ENCODE measurements around the gene SRSF3.

Gene SRSF3

GRCh38 chr6:36629784-36630183, 35.6 kb downstream of the SRSF3 start:
- Mint-ChIP-seq H3K4me3 (no peak overlapping the region), H3K27ac (peak overlapping the region; percentile 93), H3K4me1 (ENCODE audit: low read depth) (peaks cover 81% of the 10 kb centered on the region), H3K27me3 (peaks cover 2% of the 10 kb centered on the region), H3K9me3 (no peaks in the 10 kb centered on the region), H3K36me3 (ENCODE audit: low read depth) (no peaks in the 10 kb centered on the region)
- intact Hi-C loops (cut with micrococcal nuclease) = loop anchor here (2.0 kb wide), 1 partner anchor 15 kb away; no protein-coding TSS in a partner anchor

- intact Hi-C loops (cut with micrococcal nuclease) = no loop called here
- no peaks in the 10 kb centered on the region for H3K27me3 Mint-ChIP-seq
- H3K36me3 Mint-ChIP-seq (ENCODE audit: low read depth) = no peaks in the 10 kb centered on the region
- no peak overlapping the region for H3K4me3 Mint-ChIP-seq
- H3K4me1 Mint-ChIP-seq (ENCODE audit: low read depth) = peaks cover 80% of the 10 kb centered on the region
- no peaks in the 10 kb centered on the region for H3K9me3 Mint-ChIP-seq
- peak overlapping the region; percentile 93 for H3K27ac Mint-ChIP-seq
Observed at GRCh38 chr6:36631326-36632011, 37.3 kb downstream of the SRSF3 start.

DNA sequence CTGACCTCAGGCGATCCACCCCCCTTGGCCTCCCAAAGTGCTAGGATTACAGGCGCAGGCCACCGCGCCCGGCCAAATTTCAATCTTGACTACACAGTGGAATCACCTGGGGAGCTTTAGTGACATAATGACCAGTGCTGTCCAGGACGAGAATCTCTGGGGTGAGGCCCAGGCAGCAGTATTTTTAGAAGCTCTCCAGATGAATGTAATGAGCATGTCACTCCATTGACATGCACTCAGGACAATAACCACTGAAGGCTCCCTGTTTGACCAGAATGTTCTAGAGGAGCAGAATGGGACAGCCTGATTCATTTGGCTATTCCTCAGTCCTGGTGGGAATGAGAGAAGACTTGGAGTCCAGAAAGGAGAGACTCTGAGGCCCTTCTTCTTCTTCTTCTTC, 39.2 kb downstream of the SRSF3 start:
- intact Hi-C loops (cut with micrococcal nuclease) = no loop called here
- no peaks in the 10 kb centered on the region for H3K9me3 Mint-ChIP-seq
- H3K4me3 Mint-ChIP-seq = no peak overlapping the region
- H3K27me3 Mint-ChIP-seq = no peaks in the 10 kb centered on the region
- H3K36me3 Mint-ChIP-seq (ENCODE audit: low read depth) = no peaks in the 10 kb centered on the region
- no peak overlapping the region for H3K27ac Mint-ChIP-seq
- H3K4me1 Mint-ChIP-seq (ENCODE audit: low read depth) = peaks cover 75% of the 10 kb centered on the region

DNA sequence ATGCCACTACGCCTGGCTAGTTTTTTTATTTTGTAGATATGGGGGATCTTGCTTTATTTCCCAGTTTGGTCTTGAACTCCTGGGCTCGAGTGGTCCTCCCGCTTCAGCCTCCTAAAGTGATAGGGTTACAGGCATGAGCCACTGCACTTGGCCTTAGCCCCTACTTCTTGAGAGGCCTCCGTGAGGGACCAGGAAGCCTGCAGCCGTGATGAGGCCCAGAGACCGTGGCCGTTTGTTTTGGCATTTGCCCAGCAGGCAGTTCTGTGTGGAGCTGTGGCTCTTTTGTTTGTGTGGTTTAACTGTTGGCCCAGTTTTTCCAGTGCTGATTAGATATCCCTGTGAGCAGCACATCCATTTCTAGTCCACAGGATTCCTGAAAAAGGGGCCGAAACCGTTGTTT, 39.8 kb downstream of the SRSF3 start:
- intact Hi-C loops (cut with micrococcal nuclease) = no loop called here
- H3K27ac Mint-ChIP-seq = no peak overlapping the region
- no peaks in the 10 kb centered on the region for H3K36me3 Mint-ChIP-seq (ENCODE audit: low read depth)
- H3K9me3 Mint-ChIP-seq = no peaks in the 10 kb centered on the region
- no peak overlapping the region for H3K4me3 Mint-ChIP-seq
- no peaks in the 10 kb centered on the region for H3K27me3 Mint-ChIP-seq
- peaks cover 69% of the 10 kb centered on the region for H3K4me1 Mint-ChIP-seq (ENCODE audit: low read depth)

GRCh38 chr6:36634317-36635108, 40.4 kb downstream of the SRSF3 start:
- Mint-ChIP-seq H3K4me1 (ENCODE audit: low read depth) (peaks cover 69% of the 10 kb centered on the region), H3K36me3 (ENCODE audit: low read depth) (no peaks in the 10 kb centered on the region), H3K9me3 (no peaks in the 10 kb centered on the region), H3K27me3 (no peaks in the 10 kb centered on the region), H3K27ac (peak overlapping the region; percentile 22), H3K4me3 (no peak overlapping the region)
- intact Hi-C loops (cut with micrococcal nuclease) = no loop called here

GRCh38 chr6:36636283-36636682, 42.1 kb downstream of the SRSF3 start:
- no peak overlapping the region for H3K4me3 Mint-ChIP-seq
- H3K27ac Mint-ChIP-seq = peak overlapping the region; percentile 30
- intact Hi-C loops (cut with micrococcal nuclease) = no loop called here
- H3K36me3 Mint-ChIP-seq (ENCODE audit: low read depth) = no peaks in the 10 kb centered on the region
- H3K9me3 Mint-ChIP-seq = no peaks in the 10 kb centered on the region
- H3K4me1 Mint-ChIP-seq (ENCODE audit: low read depth) = peaks cover 56% of the 10 kb centered on the region
- H3K27me3 Mint-ChIP-seq = no peaks in the 10 kb centered on the region

- Mint-ChIP-seq H3K4me3 (no peak overlapping the region), H3K9me3 (no peaks in the 10 kb centered on the region), H3K27ac (peak overlapping the region; percentile 30), H3K27me3 (no peaks in the 10 kb centered on the region), H3K4me1 (ENCODE audit: low read depth) (peaks cover 59% of the 10 kb centered on the region), H3K36me3 (ENCODE audit: low read depth) (no peaks in the 10 kb centered on the region)
- intact Hi-C loops (cut with micrococcal nuclease) = no loop called here
Observed at GRCh38 chr6:36636687-36637418, 42.7 kb downstream of the SRSF3 start.

DNA sequence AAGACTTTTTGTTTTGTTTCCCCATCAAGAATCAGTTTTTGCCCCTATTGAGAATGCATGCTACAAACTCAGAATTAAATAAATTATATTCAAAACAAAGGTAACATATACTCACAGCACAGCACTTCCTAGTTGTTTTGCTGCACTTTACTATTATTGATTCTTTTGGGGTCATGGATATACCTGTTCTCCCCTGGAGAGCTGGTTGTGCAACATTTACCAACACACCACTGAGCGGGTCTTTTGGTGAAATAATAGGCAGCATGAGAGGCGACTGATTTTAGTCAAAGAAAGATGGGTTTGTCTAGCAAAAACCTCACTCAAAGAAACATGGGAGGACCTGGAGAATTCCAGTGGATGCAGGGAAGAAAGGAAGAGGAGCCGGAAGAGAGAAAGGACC, 44.4 kb downstream of the SRSF3 start:
- intact Hi-C loops (cut with micrococcal nuclease) = no loop called here
- no peaks in the 10 kb centered on the region for H3K36me3 Mint-ChIP-seq (ENCODE audit: low read depth)
- no peaks in the 10 kb centered on the region for H3K27me3 Mint-ChIP-seq
- H3K9me3 Mint-ChIP-seq = no peaks in the 10 kb centered on the region
- H3K27ac Mint-ChIP-seq = no peak overlapping the region
- peaks cover 65% of the 10 kb centered on the region for H3K4me1 Mint-ChIP-seq (ENCODE audit: low read depth)
- no peak overlapping the region for H3K4me3 Mint-ChIP-seq

- Mint-ChIP-seq H3K36me3 (ENCODE audit: low read depth) (no peaks in the 10 kb centered on the region), H3K4me1 (ENCODE audit: low read depth) (peaks cover 66% of the 10 kb centered on the region), H3K9me3 (no peaks in the 10 kb centered on the region), H3K4me3 (no peak overlapping the region), H3K27ac (no peak overlapping the region), H3K27me3 (no peaks in the 10 kb centered on the region)
- intact Hi-C loops (cut with micrococcal nuclease) = no loop called here
Observed at GRCh38 chr6:36639171-36639808, 45.1 kb downstream of the SRSF3 start.

DNA sequence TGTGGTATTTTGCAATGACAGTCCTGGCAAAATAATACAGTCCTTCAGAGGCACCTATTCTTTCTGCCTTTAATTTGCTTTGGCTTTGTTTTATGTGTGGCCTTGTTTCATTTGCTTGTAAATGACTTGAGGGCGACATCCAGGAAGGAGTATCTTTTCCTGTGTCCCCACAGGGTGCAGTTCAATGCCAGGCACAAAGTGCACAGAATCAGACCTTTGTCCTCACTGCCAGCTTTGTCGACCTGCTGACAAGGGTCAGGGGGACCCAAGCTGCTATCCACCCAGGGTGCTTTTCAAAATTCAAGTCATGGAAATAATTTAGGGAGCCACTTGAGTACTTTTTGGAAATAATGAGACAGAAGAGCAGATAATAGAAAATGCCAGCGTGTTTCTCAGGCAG, 47.4 kb downstream of the SRSF3 start:
- Mint-ChIP-seq H3K9me3 (no peaks in the 10 kb centered on the region), H3K27ac (peak overlapping the region; percentile 51), H3K27me3 (no peaks in the 10 kb centered on the region), H3K4me3 (no peak overlapping the region), H3K4me1 (ENCODE audit: low read depth) (peaks cover 65% of the 10 kb centered on the region), H3K36me3 (ENCODE audit: low read depth) (no peaks in the 10 kb centered on the region)
- intact Hi-C loops (cut with micrococcal nuclease) = no loop called here

- H3K4me1 Mint-ChIP-seq (ENCODE audit: low read depth) = peaks cover 53% of the 10 kb centered on the region
- peak overlapping the region; percentile 83 for H3K27ac Mint-ChIP-seq
- intact Hi-C loops (cut with micrococcal nuclease) = no loop called here
- H3K4me3 Mint-ChIP-seq = peak overlapping the region; percentile 17
- no peaks in the 10 kb centered on the region for H3K27me3 Mint-ChIP-seq
- H3K36me3 Mint-ChIP-seq (ENCODE audit: low read depth) = no peaks in the 10 kb centered on the region
- H3K9me3 Mint-ChIP-seq = no peaks in the 10 kb centered on the region
Observed at GRCh38 chr6:36642913-36643817, 49.0 kb downstream of the SRSF3 start.

DNA sequence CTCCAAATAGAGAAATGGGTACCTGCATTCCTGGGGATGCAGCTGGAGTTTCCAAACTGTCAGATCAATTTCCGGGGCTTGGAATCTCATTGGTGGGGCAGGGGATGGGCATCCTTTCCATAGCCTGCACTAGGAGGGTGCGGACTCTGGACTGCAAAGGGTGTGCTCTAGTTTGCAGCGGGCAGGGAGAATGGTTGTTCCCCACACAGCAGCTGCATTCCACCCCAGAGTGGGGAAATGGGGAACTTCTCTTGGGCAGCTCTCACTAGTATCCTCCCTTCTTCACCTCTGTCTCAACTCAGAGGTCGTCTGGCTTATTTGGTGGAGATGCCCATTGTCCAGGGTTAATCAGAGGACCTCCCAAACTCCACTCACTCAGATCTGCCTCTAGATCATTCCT, 49.8 kb downstream of the SRSF3 start:
- H3K4me1 Mint-ChIP-seq (ENCODE audit: low read depth) = peaks cover 56% of the 10 kb centered on the region
- H3K9me3 Mint-ChIP-seq = no peaks in the 10 kb centered on the region
- peak overlapping the region; percentile 50 for H3K4me3 Mint-ChIP-seq
- intact Hi-C loops (cut with micrococcal nuclease) = loop anchor here (2.0 kb wide), 1 partner anchor 15 kb away; no protein-coding TSS in a partner anchor
- peak overlapping the region; percentile 83 for H3K27ac Mint-ChIP-seq
- no peaks in the 10 kb centered on the region for H3K27me3 Mint-ChIP-seq
- H3K36me3 Mint-ChIP-seq (ENCODE audit: low read depth) = no peaks in the 10 kb centered on the region

DNA sequence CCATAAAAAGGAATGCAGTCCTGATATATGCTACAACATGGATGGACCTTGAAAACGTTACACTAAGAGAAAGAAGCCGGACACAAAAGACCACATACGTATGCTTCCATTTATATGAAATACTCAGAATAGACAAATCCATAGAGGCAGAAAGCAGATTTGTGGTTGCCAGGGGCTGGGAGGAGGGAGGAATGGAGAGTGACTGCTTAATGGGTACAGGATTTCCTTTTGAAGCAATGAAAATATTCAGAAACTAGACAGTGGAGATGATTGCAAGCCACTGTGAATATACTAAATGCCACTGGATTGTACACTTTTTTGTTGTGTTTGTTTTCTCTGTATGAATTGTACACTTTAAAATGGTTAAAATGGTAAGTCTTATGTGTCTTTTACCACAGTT, 54.9 kb downstream of the SRSF3 start:
- Mint-ChIP-seq H3K9me3 (no peaks in the 10 kb centered on the region), H3K4me3 (no peak overlapping the region), H3K36me3 (ENCODE audit: low read depth) (no peaks in the 10 kb centered on the region), H3K4me1 (ENCODE audit: low read depth) (peaks cover 61% of the 10 kb centered on the region), H3K27me3 (no peaks in the 10 kb centered on the region), H3K27ac (peak overlapping the region; percentile 86)
- intact Hi-C loops (cut with micrococcal nuclease) = no loop called here
